ENCODE measurements around the gene BBS12. TPM values are rescaled to one million over a fixed set of nuclear protein-coding genes. Genes with fewer than 3 reads are reported as not detected.

BBS12 gene
- total RNA-seq, 1 donor from 2014 or later = 5.4 TPM

DNA sequence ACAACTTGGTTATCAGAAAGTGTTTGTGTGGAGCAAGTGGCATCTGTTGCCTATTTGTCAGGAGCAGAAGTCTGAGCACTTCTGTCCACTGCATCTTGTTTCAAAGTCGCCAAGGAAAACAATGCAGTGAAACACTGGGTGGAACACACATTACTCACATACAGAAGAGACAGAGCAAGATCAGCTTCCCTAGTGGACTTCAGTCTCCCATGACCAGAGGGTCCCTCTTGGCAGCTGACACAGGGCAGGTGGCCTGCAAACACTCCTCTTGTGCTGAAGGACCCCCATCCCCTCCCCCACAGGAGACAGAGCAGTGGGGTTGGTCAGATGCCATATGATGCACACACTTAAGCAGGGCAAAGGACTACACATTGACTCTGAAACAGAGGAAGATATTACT lies 3.6 kb upstream of the BBS12 start:
- no peaks in the 10 kb centered on the region for H3K36me3 ChIP-seq
- H3K27me3 ChIP-seq (ENCODE audit: low read depth) = no peaks in the 10 kb centered on the region
- H3K27ac ChIP-seq (replicated peaks) = no peak overlapping the region
- H3K4me3 ChIP-seq = no peak overlapping the region
- H3K4me1 ChIP-seq = peaks cover 23% of the 10 kb centered on the region
- TF ChIP-seq, protein P1, sequence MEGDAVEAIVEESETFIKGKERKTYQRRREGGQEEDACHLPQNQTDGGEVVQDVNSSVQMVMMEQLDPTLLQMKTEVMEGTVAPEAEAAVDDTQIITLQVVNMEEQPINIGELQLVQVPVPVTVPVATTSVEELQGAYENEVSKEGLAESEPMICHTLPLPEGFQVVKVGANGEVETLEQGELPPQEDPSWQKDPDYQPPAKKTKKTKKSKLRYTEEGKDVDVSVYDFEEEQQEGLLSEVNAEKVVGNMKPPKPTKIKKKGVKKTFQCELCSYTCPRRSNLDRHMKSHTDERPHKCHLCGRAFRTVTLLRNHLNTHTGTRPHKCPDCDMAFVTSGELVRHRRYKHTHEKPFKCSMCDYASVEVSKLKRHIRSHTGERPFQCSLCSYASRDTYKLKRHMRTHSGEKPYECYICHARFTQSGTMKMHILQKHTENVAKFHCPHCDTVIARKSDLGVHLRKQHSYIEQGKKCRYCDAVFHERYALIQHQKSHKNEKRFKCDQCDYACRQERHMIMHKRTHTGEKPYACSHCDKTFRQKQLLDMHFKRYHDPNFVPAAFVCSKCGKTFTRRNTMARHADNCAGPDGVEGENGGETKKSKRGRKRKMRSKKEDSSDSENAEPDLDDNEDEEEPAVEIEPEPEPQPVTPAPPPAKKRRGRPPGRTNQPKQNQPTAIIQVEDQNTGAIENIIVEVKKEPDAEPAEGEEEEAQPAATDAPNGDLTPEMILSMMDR (IDR thresholded peaks at IDR 0.05; ENCODE audit: borderline replicate concordance) = no peak
- no peak for DNase-seq
- intact Hi-C loops (cut with micrococcal nuclease) = no loop called here
- no peaks in the 10 kb centered on the region for H3K9me3 ChIP-seq (replicated peaks)

DNA sequence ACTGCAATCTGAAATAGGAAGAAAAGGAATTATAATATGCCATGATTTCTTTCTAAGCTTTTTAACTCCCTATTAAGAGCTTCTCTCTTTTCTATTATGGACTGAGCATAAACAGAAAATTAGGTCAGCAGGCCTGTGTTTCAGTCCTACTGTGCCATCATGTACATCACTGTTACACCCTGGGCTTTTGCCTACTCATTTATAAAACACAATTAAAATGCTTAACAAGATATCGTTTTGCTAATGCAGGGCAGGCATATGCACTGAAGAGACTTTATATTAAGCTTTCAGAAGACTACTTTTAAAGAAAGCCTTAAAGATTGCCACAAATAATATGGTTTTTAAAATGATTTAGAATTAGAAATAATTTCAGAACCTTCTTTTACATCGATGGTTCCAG lies 828 bp upstream of the BBS12 start:
- intact Hi-C loops (cut with micrococcal nuclease) = no loop called here
- Histone ChIP-seq H3K4me3 (peak overlapping the region; percentile 88), H3K27ac (replicated peaks) (peak overlapping the region; percentile 86), H3K36me3 (no peaks in the 10 kb centered on the region), H3K4me1 (peaks cover 41% of the 10 kb centered on the region), H3K9me3 (replicated peaks) (no peaks in the 10 kb centered on the region), H3K27me3 (ENCODE audit: low read depth) (no peaks in the 10 kb centered on the region)
- TF ChIP-seq, protein P1 (IDR thresholded peaks at IDR 0.05; ENCODE audit: borderline replicate concordance) = no peak
- DNase-seq = no peak

DNA sequence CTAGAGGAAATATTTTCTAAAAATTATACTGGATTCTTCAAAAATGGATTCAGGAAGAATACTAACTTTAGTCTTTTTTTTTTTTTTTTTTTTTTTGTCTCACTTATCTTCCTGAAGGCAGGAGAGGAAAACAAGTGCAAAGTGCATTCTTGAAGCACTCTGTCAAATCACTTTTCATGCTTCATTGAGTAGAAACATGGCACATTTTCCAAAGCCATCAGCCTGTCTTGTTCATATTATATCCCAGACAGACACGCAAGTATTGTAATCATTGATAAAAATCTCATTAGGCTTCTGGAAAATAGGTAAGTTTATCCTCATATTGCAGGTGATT lies 1.2 kb downstream of the BBS12 start:
- intact Hi-C loops (cut with micrococcal nuclease) = no loop called here
- no peak overlapping the region for H3K27ac ChIP-seq (replicated peaks)
- TF ChIP-seq, protein P1 (IDR thresholded peaks at IDR 0.05; ENCODE audit: borderline replicate concordance) = no peak
- no peaks in the 10 kb centered on the region for H3K27me3 ChIP-seq (ENCODE audit: low read depth)
- no peak for DNase-seq
- no peaks in the 10 kb centered on the region for H3K36me3 ChIP-seq
- H3K4me1 ChIP-seq = peaks cover 42% of the 10 kb centered on the region
- peak overlapping the region; percentile 88 for H3K4me3 ChIP-seq
- peaks cover 10% of the 10 kb centered on the region for H3K9me3 ChIP-seq (replicated peaks)

DNA sequence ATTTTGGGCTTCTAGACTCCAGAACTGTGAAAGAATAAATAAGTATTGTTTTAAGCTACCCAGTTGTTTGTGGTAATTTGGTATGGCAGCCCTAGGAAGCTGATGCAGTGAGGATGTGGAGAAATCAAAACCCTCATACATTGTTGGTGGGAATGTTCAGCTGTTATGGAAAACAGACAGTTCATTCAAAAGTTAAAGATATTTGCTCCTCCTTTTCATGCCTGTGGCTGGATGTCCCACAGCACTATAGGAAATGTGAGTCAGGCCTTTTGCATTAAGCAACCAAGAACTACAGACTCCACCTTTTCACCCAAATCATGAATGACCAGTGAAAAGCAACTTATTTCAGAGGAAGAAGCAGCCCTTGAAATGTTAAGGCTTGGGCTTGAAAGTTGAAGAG lies 6.7 kb downstream of the BBS12 start:
- Histone ChIP-seq H3K4me1 (peaks cover 16% of the 10 kb centered on the region), H3K4me3 (no peak overlapping the region), H3K27me3 (ENCODE audit: low read depth) (no peaks in the 10 kb centered on the region), H3K27ac (replicated peaks) (no peak overlapping the region), H3K36me3 (peaks cover 21% of the 10 kb centered on the region), H3K9me3 (replicated peaks) (peaks cover 10% of the 10 kb centered on the region)
- DNase-seq = no peak
- TF ChIP-seq, protein P1 (IDR thresholded peaks at IDR 0.05; ENCODE audit: borderline replicate concordance) = no peak
- intact Hi-C loops (cut with micrococcal nuclease) = no loop called here

DNA sequence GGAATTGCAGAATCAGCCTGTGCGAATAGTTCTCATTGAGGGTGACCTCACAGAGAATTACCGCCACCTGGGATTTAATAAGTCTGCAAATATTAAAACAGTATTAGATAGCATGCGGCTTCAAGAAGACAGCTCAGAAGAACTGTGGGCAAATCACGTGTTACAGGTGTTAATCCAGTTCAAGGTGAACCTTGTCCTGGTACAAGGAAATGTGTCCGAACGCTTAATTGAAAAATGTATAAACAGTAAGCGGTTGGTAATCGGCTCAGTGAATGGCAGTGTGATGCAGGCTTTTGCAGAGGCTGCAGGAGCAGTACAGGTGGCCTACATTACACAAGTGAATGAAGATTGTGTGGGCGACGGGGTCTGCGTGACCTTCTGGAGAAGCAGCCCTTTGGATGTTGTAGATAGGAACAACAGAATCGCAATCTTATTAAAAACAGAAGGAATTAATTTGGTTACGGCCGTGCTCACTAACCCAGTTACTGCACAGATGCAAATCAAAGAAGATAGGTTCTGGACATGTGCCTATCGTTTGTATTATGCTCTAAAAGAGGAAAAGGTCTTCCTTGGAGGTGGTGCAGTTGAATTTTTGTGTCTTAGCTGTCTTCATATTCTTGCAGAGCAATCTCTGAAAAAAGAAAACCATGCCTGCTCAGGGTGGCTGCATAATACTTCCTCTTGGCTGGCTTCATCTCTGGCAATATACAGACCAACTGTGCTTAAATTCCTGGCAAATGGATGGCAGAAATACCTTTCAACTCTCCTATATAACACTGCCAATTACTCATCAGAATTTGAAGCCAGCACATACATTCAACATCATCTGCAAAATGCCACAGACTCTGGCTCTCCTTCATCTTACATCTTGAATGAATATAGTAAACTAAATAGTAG lies 10.7 kb downstream of the BBS12 start:
- no peaks in the 10 kb centered on the region for H3K27me3 ChIP-seq (ENCODE audit: low read depth)
- no peaks in the 10 kb centered on the region for H3K4me1 ChIP-seq
- no peaks in the 10 kb centered on the region for H3K9me3 ChIP-seq (replicated peaks)
- DNase-seq = no peak
- no peak overlapping the region for H3K27ac ChIP-seq (replicated peaks)
- no peak overlapping the region for H3K4me3 ChIP-seq
- TF ChIP-seq, protein P1 (IDR thresholded peaks at IDR 0.05; ENCODE audit: borderline replicate concordance) = no peak
- H3K36me3 ChIP-seq = peaks cover 21% of the 10 kb centered on the region
- intact Hi-C loops (cut with micrococcal nuclease) = no loop called here

Measured in left ventricle myocardium inferior (tissue), 1 donor.